HepG2 (cell line): ENCODE measurements around the gene C1orf159. TPM values are rescaled to one million over a fixed set of nuclear protein-coding genes. Genes with fewer than 3 reads are reported as not detected.

ENCODE experiments used
- CREB1 ChIP-seq, 2 experiments: fragments of 450-650 bp in 1 of 2; IDR thresholded peaks; 2 replicates each; pipeline ENCODE4 v1.6.1; 2016 to 2017; ENCODE audit warnings: control low read depth in 1 of 2, mild to moderate bottlenecking in 1 of 2, missing compliant biosample characterization in 1 of 2, missing genetic modification characterization in 1 of 2
- GATAD1 ChIP-seq: IDR thresholded peaks from 2 replicates; pipeline ENCODE4 v1.6.1; 2016; ENCODE audit warnings: missing genetic modification reagents, missing compliant biosample characterization
- HOXA3 ChIP-seq: sonication (generic); formaldehyde crosslinking; IDR thresholded peaks from 2 replicates; pipeline ENCODE4 v1.5.0; 2020; ENCODE audit warnings: missing genetic modification reagents
- HOXA5 ChIP-seq: sonication (generic); formaldehyde crosslinking; IDR thresholded peaks from 2 replicates; pipeline ENCODE4 v1.4.0; 2020; ENCODE audit warnings: missing genetic modification reagents
- IRF2 ChIP-seq: IDR thresholded peaks from 2 replicates; pipeline ENCODE4 v1.6.1; 2018; ENCODE audit warnings: missing genetic modification reagents, missing compliant biosample characterization
- MED8 ChIP-seq: sonication (generic); formaldehyde crosslinking; IDR thresholded peaks from 2 replicates; pipeline ENCODE4 v1.8.1; 2023; ENCODE audit warnings: mild to moderate bottlenecking, missing genetic modification reagents; ENCODE audit not compliant: insufficient replicate concordance
- NCOA2 ChIP-seq: sonication (generic); formaldehyde crosslinking; IDR thresholded peaks from 2 replicates; pipeline ENCODE4 v1.8.0; 2022; ENCODE audit warnings: inconsistent platforms
- PCBP2 ChIP-seq: fragments of 200-400 bp; formaldehyde crosslinking; optimal IDR thresholded peaks from 2 replicates; pipeline ENCODE3; 2018; ENCODE audit warnings: low read length, low read depth; ENCODE audit not compliant: poor library complexity, severe bottlenecking
- TBX2 ChIP-seq: sonication (generic); formaldehyde crosslinking; IDR thresholded peaks from 2 replicates; pipeline ENCODE4 v1.5.0; 2020; ENCODE audit warnings: missing genetic modification reagents, mild to moderate bottlenecking, borderline replicate concordance
- THAP11 ChIP-seq: IDR thresholded peaks from 2 replicates; pipeline ENCODE4 v1.6.1; 2016; ENCODE audit warnings: missing biosample characterization, missing genetic modification reagents
- ZBTB20 ChIP-seq: sonication (generic); formaldehyde crosslinking; IDR thresholded peaks from 2 replicates; pipeline ENCODE4 v1.8.1; 2023; ENCODE audit warnings: missing genetic modification reagents, low read depth, mild to moderate bottlenecking, borderline replicate concordance
- ZFP41 ChIP-seq: sonication (generic); formaldehyde crosslinking; IDR thresholded peaks from 2 replicates; pipeline ENCODE4 v1.4.0; 2020; ENCODE audit warnings: mild to moderate bottlenecking, missing genetic modification reagents, borderline replicate concordance
- ZMYM2 ChIP-seq: sonication (generic); formaldehyde crosslinking; IDR thresholded peaks from 2 replicates; pipeline ENCODE4 v1.8.0; 2022; ENCODE audit warnings: mild to moderate bottlenecking, missing genetic modification reagents
- ZNF253 ChIP-seq: sonication (generic); formaldehyde crosslinking; IDR thresholded peaks from 2 replicates; pipeline ENCODE4 v1.8.0; 2022; ENCODE audit warnings: mild to moderate bottlenecking, missing genetic modification reagents, borderline replicate concordance
- ZNF557 ChIP-seq: sonication (generic); formaldehyde crosslinking; IDR thresholded peaks from 2 replicates; pipeline ENCODE4 v1.4.0; 2020; ENCODE audit warnings: missing genetic modification reagents
- ZNF652 ChIP-seq: IDR thresholded peaks from 2 replicates; pipeline ENCODE4 v1.6.1; 2016; ENCODE audit warnings: low read depth, borderline replicate concordance
- ZNF768 ChIP-seq: sonication (generic); formaldehyde crosslinking; IDR thresholded peaks from 2 replicates; pipeline ENCODE4 v1.4.0; 2020; ENCODE audit warnings: missing genetic modification reagents
- ZNF792 ChIP-seq: IDR thresholded peaks from 2 replicates; pipeline ENCODE4 v1.6.1; 2016
- ZSCAN29 ChIP-seq: sonication (generic); formaldehyde crosslinking; conservative IDR thresholded peaks from 2 replicates; pipeline ENCODE4 v1.4.0; 2020; ENCODE audit warnings: mild to moderate bottlenecking, missing genetic modification reagents
- polyA plus RNA-seq, 8 experiments: library from polyadenylated mRNA; depleted of rRNA in 3 of 8; stranded (reverse) in 7 of 8; unstranded in 1 of 8; fragments of >200 nt; fragmentation: Illumina TruSeq in 4 of 8; extraction: Trizol in 4 of 8; gene quantifications; 2 replicates each; pipeline versions ENCODE4 v1.2.1 to v1.2.3, GENCODE V29; 2011 to 2016; ENCODE audit warnings: low read depth in 4 of 8, missing spikeins in 1 of 8, mixed read lengths in 1 of 8; ENCODE audit not compliant: insufficient read depth in 1 of 8
- total RNA-seq, 5 experiments: library from RNA; depleted of rRNA; stranded (reverse); fragments of >200 nt; fragmentation: Illumina TruSeq; extraction: Trizol; gene quantifications; 2 replicates each; pipeline ENCODE4 v1.2.3, GENCODE V29; 2016; ENCODE audit warnings: low read depth in 1 of 5
- TF ChIP-seq, protein P1 (sequence below): sonication (generic); formaldehyde crosslinking; IDR thresholded peaks from 2 replicates; pipeline ENCODE4 v1.4.0; 2020; ENCODE audit warnings: missing genetic modification reagents, borderline replicate concordance
- TF ChIP-seq, protein P2 (sequence below): IDR thresholded peaks from 2 replicates; pipeline ENCODE4 v1.6.1; 2016

The C1orf159 gene
- total and polyA plus RNA-seq, 2 of the 13 experiments (the other 11 are each of a cell fraction or from before 2014, with no cell fraction given), result 3.8 to 6.7 TPM

DNA sequence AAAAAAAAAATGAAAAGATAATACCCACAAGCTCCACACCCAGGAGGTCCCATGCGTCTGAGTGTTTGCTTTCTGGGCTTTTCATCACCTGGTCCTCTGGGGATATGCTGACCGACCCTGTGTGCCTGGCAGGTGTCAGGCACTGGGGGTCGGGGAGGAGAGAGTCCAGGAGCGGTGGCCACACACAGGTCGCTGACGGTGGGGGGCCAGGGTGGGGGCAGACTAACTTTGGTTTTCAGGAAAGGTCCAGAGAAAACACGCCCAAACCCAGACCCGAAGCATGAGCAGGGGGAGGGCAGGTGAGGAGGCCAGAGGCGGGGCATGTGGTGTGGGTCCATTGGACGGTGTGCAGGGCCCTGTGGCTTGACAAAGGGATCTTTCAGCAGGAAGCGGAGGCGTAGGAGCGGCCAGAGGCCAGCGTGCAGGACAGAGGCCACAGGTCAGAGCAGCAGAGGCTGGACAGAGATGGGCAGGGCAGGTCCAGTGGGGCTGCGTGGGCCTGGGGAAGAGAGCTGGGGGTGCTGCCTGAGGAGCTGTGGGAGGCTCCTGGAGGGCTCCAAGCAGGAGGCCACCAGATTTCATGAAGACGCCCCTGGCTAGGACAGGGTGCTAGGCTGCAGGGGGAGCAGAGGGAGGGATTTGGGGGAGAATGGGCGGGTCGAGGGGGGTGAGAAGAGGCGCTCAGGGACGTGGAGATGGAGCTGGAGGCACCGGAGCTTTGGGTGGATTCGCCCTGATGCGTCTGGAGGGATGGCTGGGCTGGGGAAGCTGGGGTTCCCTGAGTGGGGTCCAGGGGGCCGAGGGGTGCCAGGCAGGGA is 57.6 kb downstream of the C1orf159 start (continued):
- TF ChIP-seq, protein P1, sequence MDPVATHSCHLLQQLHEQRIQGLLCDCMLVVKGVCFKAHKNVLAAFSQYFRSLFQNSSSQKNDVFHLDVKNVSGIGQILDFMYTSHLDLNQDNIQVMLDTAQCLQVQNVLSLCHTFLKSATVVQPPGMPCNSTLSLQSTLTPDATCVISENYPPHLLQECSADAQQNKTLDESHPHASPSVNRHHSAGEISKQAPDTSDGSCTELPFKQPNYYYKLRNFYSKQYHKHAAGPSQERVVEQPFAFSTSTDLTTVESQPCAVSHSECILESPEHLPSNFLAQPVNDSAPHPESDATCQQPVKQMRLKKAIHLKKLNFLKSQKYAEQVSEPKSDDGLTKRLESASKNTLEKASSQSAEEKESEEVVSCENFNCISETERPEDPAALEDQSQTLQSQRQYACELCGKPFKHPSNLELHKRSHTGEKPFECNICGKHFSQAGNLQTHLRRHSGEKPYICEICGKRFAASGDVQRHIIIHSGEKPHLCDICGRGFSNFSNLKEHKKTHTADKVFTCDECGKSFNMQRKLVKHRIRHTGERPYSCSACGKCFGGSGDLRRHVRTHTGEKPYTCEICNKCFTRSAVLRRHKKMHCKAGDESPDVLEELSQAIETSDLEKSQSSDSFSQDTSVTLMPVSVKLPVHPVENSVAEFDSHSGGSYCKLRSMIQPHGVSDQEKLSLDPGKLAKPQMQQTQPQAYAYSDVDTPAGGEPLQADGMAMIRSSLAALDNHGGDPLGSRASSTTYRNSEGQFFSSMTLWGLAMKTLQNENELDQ (CRISPR knock-in tag), result no peak
- TF ChIP-seq THAP11 (CRISPR knock-in tag), result peak; percentile 60; the same call in 1 of the 2 replicates
- TF ChIP-seq ZNF768 (CRISPR knock-in tag), result no peak
- TF ChIP-seq TBX2 (CRISPR knock-in tag), result no peak; the same call in 1 of the 2 replicates
- TF ChIP-seq ZBTB20 (CRISPR knock-in tag), result peak; percentile 20; the same call in 1 of the 2 replicates
- TF ChIP-seq ZSCAN29 (CRISPR knock-in tag), result 0 out of 2 replicates have a peak, but pooled peaks have one; percentile 22
- peak; percentile 38; the same call in 1 of the 2 replicates for TF ChIP-seq ZNF557
- TF ChIP-seq ZFP41 (CRISPR knock-in tag), result peak; percentile 76; the same call in 1 of the 2 replicates
- TF ChIP-seq ZNF652 (CRISPR knock-in tag), result peak; percentile 10; the same call in 1 of the 2 replicates
- TF ChIP-seq MED8 (CRISPR knock-in tag), result peak; percentile 70
- TF ChIP-seq PCBP2, result no peak
- no peak for TF ChIP-seq IRF2 (CRISPR knock-in tag)
- peak; percentile 26; the same call in 1 of the 2 replicates for TF ChIP-seq NCOA2
- no peak for TF ChIP-seq HOXA5
- TF ChIP-seq ZNF792 (CRISPR knock-in tag), result 0 out of 2 replicates have a peak, but pooled peaks have one; percentile 45
- peak; percentile 70 for TF ChIP-seq HOXA3 (CRISPR knock-in tag)
- TF ChIP-seq ZNF253 (CRISPR knock-in tag), result peak; percentile 78
- TF ChIP-seq ZMYM2 (CRISPR knock-in tag), result 0 out of 2 replicates have a peak, but pooled peaks have one; percentile 33
- TF ChIP-seq GATAD1 (CRISPR knock-in tag), result peak; percentile 57
- no peak for TF ChIP-seq CREB1 (IDR thresholded peaks at IDR 0.05)
- peak; percentile 65 for TF ChIP-seq CREB1 (CRISPR knock-in tag; IDR thresholded peaks at IDR 0.05)
- TF ChIP-seq, protein P2, sequence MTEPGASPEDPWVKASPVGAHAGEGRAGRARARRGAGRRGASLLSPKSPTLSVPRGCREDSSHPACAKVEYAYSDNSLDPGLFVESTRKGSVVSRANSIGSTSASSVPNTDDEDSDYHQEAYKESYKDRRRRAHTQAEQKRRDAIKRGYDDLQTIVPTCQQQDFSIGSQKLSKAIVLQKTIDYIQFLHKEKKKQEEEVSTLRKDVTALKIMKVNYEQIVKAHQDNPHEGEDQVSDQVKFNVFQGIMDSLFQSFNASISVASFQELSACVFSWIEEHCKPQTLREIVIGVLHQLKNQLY (CRISPR knock-in tag), result peak; percentile 69
